Osteoblast (primary cell): Measurements from ENCODE around the gene ZNF181. TPM values are rescaled to one million over a fixed set of nuclear protein-coding genes. Genes with fewer than 3 reads are reported as not detected.

Experiments used
- DNase-seq: peaks from one replicate; pipeline ENCODE4 v3.0.0; 2011; ENCODE audit warnings: low spot score, mixed read lengths; ENCODE audit not compliant: insufficient read length; ENCODE audit errors: missing footprints
- H2AFZ ChIP-seq: 2 replicates; pipeline ENCODE4 v1.6.0; 2011; ENCODE audit warnings: mild to moderate bottlenecking, low read length
- H3K27ac ChIP-seq: 2 replicates; pipeline ENCODE4 v1.5.1; 2011; ENCODE audit warnings: mild to moderate bottlenecking, low read depth, low read length, moderate library complexity
- H3K27me3 ChIP-seq: 2 replicates; pipeline ENCODE4 v1.6.0; 2012; ENCODE audit warnings: mild to moderate bottlenecking, control low read depth, inconsistent platforms, low read length, moderate library complexity; ENCODE audit not compliant: insufficient read depth
- H3K36me3 ChIP-seq: 2 replicates; pipeline ENCODE4 v1.5.1; 2011; ENCODE audit warnings: mild to moderate bottlenecking, low read length, control low read depth, moderate library complexity; ENCODE audit not compliant: insufficient read depth
- H3K4me1 ChIP-seq: 2 replicates; pipeline ENCODE4 v1.5.1; 2011; ENCODE audit warnings: mild to moderate bottlenecking, low read length, control low read depth, moderate library complexity; ENCODE audit not compliant: insufficient read depth
- H3K4me2 ChIP-seq: 2 replicates; pipeline ENCODE4 v1.6.0; 2011; ENCODE audit warnings: mild to moderate bottlenecking, low read length; ENCODE audit not compliant: insufficient read depth
- H3K4me3 ChIP-seq: fragments of 200-600 bp; sonication (generic); 3 replicates; pipeline ENCODE4 v1.5.1; 2012; ENCODE audit warnings: mild to moderate bottlenecking, low read length, inconsistent platforms; ENCODE audit not compliant: insufficient read depth
- H3K79me2 ChIP-seq: 2 replicates; pipeline ENCODE4 v1.6.0; 2012; ENCODE audit warnings: mild to moderate bottlenecking, low read length, control low read depth, inconsistent platforms; ENCODE audit not compliant: insufficient read depth
- H3K9me3 ChIP-seq: 2 replicates; pipeline ENCODE4 v1.5.1; 2011; ENCODE audit warnings: low read depth, low read length, control low read depth
- H4K20me1 ChIP-seq: 2 replicates; pipeline ENCODE4 v1.6.0; 2012; ENCODE audit warnings: mild to moderate bottlenecking, low read length, control low read depth; ENCODE audit not compliant: insufficient read depth
- total RNA-seq: library from RNA; depleted of rRNA; stranded (reverse); fragments of >200 nt; gene quantifications from 2 replicates; pipeline ENCODE4 v1.2.3, GENCODE V29; 2012
- TF ChIP-seq, protein P1 (sequence below): IDR thresholded peaks from 2 replicates; pipeline ENCODE4 v1.5.1; 2011; ENCODE audit warnings: mild to moderate bottlenecking, low read depth, low read length, moderate library complexity; ENCODE audit errors: extremely low read depth

The ZNF181 gene
- total RNA-seq, 1 donor, result 23.2 TPM

DNA sequence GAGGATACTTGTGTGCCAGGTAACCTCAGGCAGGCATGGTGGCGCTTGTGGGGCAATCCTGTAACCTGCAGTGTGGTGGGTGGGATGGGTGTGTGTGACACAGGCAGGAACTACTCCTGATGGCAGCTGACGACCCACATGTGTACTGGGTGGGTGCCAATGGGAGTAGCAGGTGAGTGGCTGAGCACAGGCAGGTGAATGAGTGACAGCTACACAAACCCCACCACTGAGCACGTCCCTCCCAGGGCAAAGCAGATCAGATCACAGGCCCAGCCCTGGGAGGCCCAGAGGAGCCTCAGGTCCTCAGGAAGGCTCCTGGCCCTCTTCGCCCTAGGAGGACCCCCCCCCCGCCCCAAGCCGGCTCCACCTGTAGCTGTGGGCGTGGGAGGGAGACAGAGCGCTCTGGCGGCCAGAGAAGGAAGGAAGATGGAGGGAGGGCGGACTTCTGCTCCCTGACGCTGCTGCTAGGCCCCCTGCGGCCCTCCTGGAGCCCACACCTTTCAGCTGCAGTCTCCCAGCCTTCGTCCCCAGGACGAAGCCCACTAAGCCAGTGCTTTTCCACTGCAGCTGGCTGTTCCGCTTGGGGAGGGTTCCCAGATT is 1.3 kb upstream of the ZNF181 start:
- Histone ChIP-seq H4K20me1 (no peaks in the 10 kb centered on the region), H3K36me3 (peaks cover 15% of the 10 kb centered on the region), H3K9me3 (no peaks in the 10 kb centered on the region), H3K27ac (peak overlapping the region; percentile 96), H3K4me1 (peaks cover 13% of the 10 kb centered on the region), H3K4me3 (peak overlapping the region; percentile 93), H2AFZ (no peak overlapping the region), H3K79me2 (peaks cover 7% of the 10 kb centered on the region), H3K27me3 (no peaks in the 10 kb centered on the region), H3K4me2 (peak overlapping the region; percentile 97)
- TF ChIP-seq, protein P1, sequence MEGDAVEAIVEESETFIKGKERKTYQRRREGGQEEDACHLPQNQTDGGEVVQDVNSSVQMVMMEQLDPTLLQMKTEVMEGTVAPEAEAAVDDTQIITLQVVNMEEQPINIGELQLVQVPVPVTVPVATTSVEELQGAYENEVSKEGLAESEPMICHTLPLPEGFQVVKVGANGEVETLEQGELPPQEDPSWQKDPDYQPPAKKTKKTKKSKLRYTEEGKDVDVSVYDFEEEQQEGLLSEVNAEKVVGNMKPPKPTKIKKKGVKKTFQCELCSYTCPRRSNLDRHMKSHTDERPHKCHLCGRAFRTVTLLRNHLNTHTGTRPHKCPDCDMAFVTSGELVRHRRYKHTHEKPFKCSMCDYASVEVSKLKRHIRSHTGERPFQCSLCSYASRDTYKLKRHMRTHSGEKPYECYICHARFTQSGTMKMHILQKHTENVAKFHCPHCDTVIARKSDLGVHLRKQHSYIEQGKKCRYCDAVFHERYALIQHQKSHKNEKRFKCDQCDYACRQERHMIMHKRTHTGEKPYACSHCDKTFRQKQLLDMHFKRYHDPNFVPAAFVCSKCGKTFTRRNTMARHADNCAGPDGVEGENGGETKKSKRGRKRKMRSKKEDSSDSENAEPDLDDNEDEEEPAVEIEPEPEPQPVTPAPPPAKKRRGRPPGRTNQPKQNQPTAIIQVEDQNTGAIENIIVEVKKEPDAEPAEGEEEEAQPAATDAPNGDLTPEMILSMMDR, result no peak
- DNase-seq, result peak; percentile 48

DNA sequence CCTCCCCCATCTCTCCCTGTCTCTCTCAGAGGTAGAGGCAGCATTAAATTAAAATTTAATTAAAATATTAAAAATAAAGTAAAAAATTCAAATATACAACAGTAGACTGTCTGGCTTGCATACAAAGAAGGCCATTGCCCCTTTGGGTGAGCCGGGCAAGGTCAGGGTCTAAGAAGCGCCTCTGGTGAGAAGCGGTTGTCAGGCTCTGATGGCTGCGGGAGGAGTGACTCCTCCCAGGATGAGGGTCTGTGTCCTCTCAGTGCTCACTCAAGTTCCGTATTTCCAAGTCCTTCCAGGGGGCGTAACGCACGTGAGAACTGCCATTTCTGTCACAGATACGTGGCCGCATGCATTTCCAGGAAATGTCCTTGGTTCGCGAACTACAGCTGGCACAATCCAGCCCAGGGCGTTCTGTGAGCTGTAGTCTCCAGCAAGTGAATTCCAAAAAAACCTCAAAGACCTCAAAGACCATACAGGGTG is 737 bp upstream of the ZNF181 start:
- Histone ChIP-seq H3K4me3 (peak overlapping the region; percentile 93), H3K79me2 (peaks cover 7% of the 10 kb centered on the region), H3K27me3 (no peaks in the 10 kb centered on the region), H3K36me3 (peaks cover 21% of the 10 kb centered on the region), H4K20me1 (no peaks in the 10 kb centered on the region), H2AFZ (peak overlapping the region; percentile 97), H3K4me2 (peak overlapping the region; percentile 97), H3K9me3 (no peaks in the 10 kb centered on the region), H3K27ac (peak overlapping the region; percentile 96), H3K4me1 (peaks cover 13% of the 10 kb centered on the region)
- TF ChIP-seq, protein P1, result no peak
- DNase-seq, result peak; percentile 86

DNA sequence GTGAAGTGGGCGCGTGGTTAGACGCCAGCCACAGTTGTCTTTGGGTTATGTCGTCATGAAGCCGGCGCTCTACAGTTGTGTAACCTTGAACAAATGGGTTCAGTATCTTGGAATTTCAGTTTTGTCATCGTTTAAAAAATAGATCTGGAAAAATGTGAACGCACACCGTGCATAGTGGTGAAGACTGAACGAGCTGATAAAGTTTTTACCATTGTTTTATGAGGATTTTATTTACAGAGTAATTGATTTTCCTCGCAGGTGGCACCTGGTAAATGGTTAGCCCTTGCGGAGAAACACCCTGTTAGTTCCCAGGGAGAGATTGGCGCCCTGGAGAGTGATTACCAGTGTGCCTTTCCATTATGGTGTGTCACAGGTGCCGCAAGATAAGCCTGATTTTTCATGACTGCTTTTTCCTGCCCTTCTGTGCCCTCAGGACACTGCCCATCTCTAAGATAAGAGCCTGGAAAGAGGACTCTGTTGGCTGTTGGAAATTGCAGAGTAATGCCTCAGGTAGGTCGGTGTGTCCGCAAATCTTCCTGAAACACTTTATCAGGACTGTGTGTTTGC is 577 bp downstream of the ZNF181 start:
- Histone ChIP-seq H3K4me2 (peak overlapping the region; percentile 97), H3K4me1 (peaks cover 13% of the 10 kb centered on the region), H3K4me3 (peak overlapping the region; percentile 93), H3K27ac (peak overlapping the region; percentile 96), H3K79me2 (peaks cover 7% of the 10 kb centered on the region), H2AFZ (peak overlapping the region; percentile 97), H3K36me3 (peaks cover 30% of the 10 kb centered on the region), H4K20me1 (no peaks in the 10 kb centered on the region), H3K27me3 (no peaks in the 10 kb centered on the region), H3K9me3 (peaks cover 7% of the 10 kb centered on the region)
- TF ChIP-seq, protein P1, result no peak
- DNase-seq, result no peak

DNA sequence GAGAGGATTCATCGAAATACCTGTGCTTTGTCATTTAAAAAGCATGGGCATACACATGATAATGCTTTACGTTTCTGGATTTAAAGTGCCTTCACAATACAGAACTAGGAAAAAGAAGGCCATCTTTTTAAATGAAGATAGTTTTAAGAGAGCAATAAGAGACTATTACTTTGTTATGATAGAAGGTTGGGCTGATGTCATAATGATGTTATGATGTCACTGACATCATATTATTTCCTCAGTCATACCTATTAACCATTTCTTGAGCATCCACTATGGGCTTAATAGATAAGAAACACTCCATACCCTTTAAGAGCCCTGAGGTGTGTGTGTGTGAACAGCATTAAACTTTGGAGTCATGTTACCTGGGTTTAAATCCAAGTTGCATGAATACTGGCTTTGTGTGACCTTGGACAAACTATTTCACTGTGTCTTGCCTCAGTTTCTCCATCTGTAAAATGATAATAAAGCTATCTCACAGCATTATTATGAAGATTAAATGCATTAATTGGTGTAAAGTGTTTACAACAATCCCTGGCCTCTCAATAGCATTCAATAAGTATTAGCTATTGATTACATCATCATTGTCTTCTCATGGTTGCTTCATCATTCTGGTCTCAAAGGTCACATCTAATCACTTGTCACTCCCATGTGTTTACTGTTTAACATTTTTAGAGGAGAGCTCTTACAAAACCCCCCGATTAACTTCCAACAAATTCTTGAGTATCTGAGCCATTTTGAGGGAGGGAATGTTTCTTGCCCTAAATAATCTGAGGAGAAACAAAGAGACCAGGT is 11.1 kb downstream of the ZNF181 start:
- Histone ChIP-seq H3K4me1 (no peaks in the 10 kb centered on the region), H3K27ac (no peak overlapping the region), H4K20me1 (no peaks in the 10 kb centered on the region), H3K36me3 (peaks cover 7% of the 10 kb centered on the region), H3K4me2 (no peak overlapping the region), H2AFZ (no peak overlapping the region), H3K27me3 (no peaks in the 10 kb centered on the region), H3K4me3 (no peak overlapping the region), H3K9me3 (peaks cover 14% of the 10 kb centered on the region), H3K79me2 (no peaks in the 10 kb centered on the region)
- DNase-seq, result no peak
- TF ChIP-seq, protein P1, result no peak
